ENCODE data around the gene CLDN25.
A peak's percentile ranks its signal among the peaks of the same experiment; 100 is the strongest.
"Not testable (repeated sequence)": the region's sequence is repeated elsewhere in the genome, so short reads cannot be mapped to it uniquely, and the experiment has no call there.

CLDN25 gene

DNA sequence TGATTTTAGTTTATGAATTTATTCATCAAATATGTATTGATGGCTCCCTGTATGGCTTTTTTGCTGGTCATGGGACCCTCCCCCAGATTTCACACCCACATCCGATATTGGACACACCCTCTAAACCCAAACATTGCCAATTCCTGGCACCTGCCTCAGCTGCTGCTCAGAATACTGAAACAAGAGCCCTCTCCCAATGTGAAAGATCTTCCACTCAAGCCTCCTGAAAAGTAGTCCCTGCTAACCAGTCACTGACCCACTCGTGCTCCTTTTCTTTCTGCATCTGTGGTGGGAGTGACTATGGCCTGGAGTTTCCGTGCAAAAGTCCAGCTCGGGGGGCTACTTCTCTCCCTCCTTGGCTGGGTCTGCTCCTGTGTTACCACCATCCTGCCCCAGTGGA, at the start of gene CLDN25:
TSS of gene CLDN25 (plus strand) at position 301 of the 400 bp plus-strand sequence. CDS start at position 301, 0 bp downstream.
- DNase-seq: no peak

DNA sequence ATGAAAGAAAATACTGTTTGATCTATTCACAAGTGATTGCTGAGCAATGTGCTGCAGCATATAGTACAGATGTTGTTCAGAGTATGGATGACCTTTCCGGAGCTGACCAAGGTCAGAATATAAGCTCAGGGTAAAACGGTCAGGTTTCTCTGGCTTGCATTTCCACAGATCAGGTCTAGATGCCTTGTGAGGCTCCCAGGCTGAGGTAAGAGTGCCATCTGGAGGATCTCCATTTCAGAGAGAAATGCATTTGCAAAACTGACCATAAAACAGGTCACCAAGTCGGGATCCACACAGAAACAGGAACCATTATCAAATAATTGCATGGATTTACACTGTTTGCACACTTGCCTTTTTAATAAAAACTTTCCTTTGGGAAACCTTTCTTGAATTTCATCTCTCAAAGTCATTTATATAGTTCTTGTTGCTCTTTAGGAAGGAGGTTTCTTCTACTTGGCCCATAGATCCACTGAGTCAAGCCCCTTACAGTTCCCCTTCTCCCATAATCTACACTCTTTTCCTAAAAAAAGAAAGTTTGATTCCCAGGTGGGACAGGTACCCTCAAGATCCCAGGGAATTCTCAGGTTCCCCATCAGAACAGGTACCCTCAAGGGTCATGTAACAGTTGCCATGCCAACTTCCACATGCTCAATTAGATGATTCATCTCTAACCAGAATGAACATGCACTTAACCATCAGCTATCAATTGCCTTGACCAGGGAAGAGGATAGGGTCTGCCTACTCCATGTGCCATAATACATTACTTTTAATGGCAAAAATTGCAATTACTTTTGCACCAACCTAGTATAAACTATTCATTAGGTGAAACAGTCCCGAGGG, 48.5 kb upstream of the CLDN25 start:
- peak; percentile 62 for DNase-seq

DNA sequence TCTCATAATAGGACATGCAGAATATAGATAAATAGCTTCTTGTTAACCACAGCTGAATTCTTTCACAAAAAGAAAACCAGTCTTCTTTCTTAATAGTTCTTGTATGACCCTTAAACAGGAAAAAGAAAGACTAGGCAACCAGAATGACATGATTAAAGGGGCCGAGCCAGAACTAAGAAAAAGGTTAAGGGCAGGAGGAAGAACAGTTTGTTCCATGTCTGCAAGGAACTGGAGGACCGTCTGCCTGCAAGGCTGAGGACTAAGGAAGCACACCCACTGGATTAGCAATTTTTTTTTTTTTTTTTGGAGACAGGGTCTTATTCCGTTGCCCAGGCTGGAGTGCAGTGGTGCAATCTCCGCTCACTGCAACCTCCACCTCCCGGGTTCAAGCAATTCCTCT, 47.5 kb upstream of the CLDN25 start:
- DNase-seq: no peak

DNA sequence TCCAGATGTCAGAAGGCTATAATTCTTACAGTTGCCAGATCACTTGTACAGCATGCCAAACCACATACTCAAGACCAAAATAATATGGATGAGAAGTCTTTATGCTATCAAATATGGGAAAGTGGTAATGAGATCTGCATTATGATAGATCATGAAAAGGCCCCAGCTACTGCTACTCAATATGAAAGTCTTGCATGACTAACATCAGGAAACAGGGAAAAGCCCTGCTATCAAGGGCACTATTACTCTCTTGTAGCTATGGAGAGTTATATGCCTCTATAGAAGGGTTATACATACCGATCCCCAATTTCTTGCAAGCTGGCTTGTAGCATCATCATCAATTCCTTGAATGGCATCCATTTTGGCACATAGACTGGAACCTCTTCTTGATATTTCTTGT, 43.3 kb upstream of the CLDN25 start:
- DNase-seq: no peak

DNA sequence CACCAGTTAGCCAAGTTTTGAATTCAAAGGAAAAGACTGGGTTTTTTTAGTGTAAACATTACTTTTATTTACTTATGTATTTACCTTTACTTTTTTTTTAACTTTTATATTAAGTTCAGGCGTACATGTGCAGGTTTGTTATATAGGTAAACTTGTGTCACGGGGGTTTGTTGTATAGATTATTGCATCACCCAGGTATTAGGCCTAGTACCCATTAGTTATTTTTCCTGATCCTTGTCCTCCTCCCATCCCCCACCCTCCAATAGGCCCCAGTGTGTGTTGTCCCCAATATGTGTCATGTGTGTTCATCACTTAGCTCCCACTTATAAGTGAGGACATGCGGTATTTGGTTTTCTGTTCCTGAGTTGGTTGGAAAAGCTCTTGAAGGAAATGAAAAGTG, 26.7 kb upstream of the CLDN25 start:
- DNase-seq: no peak

DNA sequence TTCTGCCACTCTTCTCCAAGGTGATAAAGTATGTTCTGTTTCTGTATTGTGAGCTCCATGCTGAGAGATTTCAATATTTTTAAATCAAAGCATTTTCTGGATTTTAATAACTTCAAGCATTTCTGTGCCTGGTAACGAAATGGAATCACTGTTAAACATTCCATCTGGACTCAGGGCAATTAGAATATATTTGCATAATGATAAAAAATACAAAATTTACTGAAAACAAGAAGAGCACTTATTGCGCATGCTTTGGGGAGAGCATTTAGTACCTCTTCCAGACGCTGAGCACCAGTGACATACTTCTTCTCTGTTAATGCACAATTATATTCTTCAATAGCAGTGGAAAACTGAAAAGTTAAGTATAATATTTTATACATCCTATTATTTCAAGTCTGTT, 19.4 kb upstream of the CLDN25 start:
- DNase-seq: no peak

DNA sequence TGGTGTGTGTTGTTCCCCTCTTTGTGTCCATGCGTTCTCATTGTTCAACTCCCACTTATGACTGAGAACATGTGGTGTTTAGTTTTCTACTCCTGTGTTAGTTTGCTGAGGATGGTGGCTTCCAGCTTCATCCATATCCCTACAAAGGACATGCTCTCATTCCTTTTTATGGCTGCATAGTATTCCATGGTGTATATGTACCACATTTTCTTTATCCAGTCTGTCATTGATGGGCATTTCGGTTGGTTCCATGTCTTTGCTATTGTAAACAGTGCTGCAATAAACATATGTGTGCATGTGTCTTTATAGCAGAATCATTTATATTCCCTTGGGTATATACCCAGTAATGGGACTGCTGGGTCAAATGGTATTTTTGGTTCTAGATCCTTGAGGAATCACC, 16.6 kb upstream of the CLDN25 start:
- not testable (repeated sequence) for DNase-seq

DNA sequence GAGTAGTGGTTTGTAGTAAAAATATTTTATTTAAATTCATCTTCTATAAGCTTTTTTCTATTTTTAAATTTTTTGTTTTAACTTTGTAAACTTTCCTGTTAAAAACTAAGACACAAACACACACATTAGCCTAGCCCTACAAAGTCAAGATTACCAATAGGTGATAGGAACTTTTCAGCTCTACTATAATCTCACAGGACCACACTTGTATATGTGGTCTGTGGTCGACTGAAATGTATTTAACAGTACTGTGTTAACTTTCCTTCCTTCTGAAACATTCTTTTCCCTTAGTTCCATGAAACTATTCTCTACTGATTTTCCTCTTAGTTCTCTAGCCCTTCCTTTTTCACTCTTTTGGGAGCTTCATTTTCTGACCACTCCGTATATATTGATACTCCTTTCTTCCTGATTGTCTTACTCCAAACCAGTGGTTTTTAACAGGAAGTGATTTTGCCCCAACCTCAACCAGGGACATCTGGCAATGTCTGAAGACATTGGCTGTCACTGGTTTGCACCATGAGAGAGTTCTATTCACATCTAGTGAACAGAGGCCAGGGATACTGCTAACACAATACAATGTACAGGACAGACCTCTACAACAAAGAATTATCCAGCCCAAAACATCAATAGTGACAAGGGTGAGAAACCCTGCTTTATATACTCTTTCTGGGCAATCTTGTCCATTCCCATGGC, 14.9 kb upstream of the CLDN25 start:
- no peak for DNase-seq

DNA sequence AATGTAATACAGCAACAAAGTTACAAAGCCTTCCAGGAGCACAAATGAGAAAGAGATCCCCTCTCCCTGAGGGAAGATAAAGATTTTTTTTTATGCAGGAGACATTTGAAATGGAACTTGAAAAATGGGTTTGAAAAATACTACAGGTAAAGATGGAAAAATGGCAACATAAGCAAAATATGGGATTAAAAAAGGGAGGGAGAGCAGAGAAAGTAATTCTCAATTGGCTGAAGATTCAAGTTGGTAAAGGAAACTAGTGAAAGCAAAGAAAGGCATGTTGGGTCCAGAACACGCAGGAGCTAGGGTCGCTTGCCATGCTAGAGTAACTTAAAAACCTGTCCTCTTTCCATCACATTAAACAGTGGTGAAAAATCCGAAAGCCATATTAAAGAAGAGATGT, 7.6 kb upstream of the CLDN25 start:
- no peak for DNase-seq

DNA sequence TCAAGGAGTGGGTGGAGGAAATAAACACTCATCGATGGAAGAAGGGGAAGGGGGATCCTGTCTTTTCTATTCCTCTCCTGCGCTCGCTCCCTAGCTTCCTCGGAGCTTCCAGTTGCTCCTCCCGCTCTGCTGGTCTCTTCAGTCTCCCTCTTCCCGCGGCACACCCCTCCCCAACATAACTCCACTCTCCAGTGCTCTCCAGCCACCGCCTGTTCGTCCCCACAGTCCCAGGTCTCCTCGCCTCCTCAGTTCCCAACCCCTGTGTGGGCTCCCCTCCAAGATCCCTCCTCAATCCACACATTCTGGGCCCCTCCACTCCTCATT, 6.5 kb upstream of the CLDN25 start:
- DNase-seq: peak; percentile 30

DNA sequence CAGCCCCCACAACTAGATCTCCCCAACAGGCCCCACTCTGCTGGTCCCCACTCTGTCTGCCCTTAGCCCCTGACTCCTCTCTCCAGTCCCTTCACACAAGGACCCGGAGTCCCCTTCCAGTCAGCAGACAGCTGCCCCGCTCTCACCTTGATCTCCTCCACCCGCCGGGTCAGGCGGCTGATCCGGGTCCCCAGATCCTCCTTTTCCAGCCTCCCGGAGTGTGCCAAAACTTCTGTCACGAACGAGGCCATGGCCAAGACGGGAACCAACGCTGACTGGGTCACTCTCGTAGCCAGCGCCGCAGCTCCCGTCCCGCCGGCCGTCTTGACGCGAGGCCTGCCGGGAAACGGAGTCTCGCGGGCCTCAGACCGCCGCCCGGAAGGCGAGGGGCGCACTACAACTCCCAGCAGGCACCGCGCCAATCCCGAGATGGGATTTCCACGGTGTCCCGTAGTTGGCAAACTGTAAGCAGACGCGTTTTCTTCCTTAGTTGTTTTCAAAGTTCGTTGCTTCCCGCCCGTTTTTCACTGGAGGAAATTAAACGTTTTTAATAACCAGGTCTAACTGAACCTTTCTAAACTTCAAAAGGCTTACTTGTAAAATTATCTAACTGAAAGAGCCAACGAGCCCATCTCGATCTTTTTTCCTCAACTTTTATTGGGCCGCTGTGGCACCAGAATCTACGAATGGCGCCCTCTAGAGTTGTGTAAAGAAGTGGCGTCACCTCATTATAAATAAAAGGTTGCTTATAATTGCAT, 6.0 kb upstream of the CLDN25 start, which contains the start of gene ZW10:
TSS of gene ZW10 (minus strand) at position 277 of the 758 bp plus-strand sequence. CDS start at position 251, 26 bp downstream.
- DNase-seq: peak; percentile 97

DNA sequence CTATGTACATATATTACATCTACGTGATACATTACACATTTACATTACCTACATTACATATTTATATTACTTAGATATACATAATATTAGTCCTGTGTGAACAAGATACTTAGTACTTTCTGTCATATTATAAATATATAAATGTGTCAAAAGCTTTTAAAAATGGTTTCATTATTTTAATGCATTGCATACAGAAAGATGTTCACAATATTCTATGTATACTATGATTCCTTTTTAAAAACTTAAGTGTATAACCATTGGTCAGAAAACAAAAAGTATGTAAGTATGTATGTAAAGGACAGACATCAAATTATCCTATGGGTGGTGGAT, 5.5 kb upstream of the CLDN25 start:
- no peak for DNase-seq

DNA sequence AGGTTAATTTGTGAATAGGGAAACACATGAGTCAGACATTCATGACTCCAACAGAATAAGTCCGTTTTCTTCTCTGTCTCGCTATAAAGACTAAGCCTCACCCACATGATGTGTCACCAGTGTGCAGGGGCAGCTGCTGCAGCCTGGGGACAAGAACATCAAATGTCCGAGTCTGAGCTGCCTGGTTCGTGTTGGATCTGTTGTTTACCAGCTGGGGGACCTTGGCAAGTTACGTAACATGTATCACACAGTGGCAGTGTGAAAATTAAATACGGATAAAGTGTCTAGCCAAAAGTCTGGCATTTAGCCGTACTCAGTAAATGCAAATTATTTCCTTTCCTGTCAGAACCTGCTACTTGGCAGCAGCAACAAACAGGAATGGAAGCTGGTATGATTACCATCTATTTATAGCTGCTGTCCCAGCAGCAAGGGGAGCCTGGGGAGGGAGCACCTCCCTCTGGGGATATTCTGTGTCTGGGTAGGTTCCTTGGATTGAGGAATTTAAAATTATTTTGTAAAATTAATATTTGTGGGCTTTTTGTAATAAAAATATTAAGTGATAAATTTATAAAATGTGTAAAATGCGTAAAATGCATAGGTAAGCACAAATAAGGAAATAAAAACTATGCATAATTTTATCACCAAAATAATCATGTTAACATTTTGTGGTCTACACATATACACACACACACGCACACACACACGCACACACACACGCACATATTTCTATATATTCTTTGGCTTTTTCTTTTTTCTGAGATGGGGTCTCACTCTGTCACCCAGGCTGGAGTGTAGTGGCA, 1.3 kb upstream of the CLDN25 start:
- no peak for DNase-seq

DNA sequence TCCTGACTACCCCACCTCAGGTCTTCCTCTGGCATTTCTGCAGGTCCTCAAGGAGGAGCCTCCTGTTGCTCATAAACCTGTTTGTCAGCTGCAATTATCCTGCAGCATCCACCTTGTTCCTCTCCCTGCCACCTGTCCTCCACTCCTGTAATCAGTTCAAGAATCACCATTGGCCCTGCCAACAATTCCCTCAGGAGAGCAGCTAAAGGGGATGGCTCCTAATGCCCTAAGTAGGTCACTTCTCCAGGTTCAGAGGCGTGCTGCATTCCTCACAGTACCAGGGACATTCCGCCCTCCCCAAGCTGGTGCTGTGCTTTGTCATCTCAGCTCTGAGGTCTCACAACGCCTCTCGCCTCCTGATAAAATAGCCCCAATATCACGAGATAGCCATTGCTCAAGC, 2.1 kb downstream of the CLDN25 start:
- no peak for DNase-seq

DNA sequence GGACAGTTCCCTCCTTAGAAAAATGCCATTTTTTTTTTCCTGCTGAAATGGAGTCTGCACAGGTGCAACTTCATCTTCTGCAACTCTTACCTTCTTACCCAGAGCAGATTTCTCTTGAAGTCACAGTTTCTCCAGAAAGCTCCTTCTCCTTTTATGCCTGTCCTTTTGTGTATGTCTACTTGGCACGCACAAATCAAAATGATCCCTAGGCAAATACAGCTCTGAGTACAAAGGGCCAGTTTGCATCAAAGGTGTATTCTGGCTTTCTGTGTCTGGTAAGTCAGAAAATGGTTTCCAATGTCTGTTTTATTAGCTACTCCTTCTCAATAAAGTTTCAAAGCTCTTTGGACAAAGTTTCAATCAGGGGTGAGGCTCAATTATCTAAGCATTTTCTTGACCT, 2.5 kb downstream of the CLDN25 start:
- no peak for DNase-seq

DNA sequence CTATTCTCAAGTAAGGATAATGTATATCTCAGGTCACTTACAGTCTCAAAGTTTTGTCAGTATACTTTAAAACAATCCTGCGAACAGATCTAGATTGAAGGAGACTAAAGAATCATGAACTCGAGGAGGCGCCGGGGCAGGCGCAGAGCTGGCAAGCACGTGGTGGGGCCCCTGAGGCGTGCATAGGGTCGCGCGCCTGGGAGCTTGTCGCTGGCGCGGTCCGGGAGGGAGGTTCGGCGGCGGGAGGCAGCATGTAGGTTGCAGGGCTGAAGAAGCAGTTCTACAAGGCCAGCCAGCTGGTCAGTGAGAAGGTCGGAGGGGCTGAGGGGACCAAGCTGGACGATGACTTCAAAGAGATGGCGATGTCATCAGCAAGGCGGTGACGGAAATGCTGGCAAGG, 9.4 kb downstream of the CLDN25 start:
- not testable (repeated sequence) for DNase-seq

DNA sequence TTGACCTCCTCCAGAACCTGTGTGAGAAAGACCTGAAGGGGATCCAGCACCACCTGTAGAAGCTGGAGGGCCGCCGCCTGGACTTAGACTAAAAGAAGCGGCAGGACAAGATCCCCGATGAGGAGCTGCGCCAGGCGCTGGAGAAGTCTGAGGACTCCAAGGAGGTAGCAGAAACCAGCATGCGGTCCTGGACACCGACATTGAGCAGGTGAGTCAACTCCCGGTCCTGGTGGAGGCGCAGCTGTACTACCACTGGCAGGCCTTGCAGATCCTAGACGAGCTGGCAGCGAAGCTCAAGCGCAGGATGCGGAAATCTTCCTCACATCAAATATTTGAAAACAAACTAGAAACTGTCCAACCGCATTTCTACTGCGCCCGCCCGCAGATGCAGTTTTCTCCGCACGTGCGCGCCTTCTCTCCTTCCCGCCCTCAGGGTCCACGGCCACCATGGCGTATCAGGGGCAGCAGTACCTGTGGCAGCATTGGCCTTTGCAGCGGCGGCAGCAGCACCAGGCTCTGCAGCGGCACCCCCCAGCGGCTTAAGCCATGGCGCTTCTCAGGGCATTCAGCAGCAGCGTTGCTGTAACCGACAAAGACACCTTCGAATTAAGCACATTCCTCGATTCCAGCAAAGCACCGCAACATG, 10.2 kb downstream of the CLDN25 start:
- no peak for DNase-seq

DNA sequence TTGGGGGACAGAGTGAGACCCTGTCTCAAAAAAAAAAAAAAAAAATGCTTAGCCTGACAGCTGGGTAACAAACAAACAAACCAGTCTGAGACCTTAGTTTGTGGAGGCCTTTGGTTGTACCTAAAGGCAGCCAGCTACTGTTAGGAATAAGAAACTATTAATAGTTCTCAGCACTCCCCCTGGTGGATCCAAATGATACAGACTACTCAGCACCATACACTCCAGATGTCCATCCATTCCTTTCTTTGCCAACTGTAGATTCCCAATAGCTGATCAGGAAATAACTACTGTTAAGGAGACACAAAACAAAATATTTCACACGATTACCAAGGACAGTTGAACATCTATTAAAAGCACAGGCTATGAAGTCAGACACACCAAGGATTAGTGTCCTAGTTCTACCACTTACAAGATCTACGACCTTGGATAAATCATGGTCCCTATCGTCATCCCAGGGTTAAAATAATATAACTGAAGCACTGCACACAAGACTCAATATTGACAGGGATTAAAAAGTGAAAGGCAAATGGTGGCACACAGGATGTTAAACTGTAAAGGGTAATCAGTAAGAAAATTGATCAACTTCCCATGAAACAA, 17.2 kb downstream of the CLDN25 start:
- DNase-seq: peak; percentile 10

DNA sequence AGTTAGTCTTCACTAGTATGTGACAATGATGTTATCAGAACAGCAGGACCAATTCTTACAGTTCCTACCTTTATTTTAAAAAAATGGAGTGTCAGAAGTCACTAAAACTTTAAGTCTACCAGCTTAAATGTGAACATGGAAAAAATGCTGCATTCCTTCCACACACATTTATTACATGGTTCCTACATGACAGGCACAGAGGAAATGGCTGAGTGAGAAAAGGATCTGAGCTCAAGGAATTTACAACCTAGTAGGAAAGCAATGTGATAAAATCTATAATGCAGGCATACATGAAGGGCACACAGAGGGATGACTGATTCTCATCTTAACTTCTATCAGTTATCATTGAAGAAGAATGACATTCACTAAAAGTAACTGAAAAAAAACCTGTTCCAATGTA, 23.0 kb downstream of the CLDN25 start:
- DNase-seq: no peak

DNA sequence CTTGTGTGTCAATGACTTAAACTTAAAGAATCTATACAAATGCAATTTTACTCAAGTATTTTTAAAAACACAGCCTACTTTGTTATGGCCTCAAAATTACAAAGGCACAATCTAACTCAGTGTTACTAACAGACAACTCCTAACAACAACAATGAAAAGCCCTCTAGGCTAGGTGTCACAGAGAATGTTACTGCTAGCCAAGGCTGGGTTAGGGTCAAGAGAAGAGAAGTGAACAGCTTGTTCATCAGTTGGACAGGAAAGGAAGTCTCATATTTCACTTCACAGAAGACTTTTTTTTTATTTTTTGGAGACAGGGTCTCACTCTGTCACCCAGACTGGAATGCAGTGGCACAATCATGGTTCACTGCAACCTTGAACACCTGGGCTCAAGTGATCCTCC, 26.0 kb downstream of the CLDN25 start:
- DNase-seq: no peak

DNA sequence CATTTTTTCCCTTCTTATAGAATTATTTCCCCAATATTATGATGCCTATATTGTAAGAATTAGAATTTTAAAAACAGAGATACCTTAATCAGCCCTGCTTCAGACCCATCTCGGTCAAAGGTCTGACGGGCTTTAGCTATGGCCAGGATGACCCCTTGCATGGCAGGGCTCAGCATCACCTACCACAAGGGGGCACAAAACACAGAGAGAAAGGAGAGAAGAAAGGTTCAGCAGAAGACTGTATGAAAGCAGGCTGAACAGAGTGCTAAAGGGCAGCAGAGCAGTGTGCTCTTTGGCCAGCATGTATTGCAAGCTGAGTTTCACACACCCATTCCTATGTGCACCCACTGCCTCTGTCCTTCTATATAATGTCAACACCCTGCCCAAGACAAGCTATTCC, 26.8 kb downstream of the CLDN25 start:
- no peak for DNase-seq

DNA sequence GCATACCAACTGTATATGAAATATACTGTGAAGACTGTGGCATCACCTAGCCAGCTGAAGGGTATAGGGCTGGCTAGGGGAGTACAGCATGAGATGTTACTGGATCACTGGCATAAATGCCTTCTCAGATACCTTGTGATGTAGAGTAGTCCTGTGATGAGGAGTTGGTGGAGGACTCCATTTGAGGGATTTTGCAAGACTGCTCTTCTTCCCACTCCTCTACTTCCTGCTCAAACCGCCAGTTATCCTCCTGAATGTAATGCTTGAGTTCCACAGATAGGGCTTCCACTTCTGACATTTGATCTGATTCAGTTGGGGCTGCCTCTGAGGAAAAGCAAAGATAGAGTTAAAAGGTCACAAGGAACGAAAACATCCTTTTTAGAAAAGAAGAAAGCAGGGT, 29.3 kb downstream of the CLDN25 start:
- DNase-seq: no peak

Data from NCI-H345 (cell line).